K562 (cell line): ENCODE results near the gene ARHGAP30. TPM values are rescaled to one million over a fixed set of nuclear protein-coding genes. Genes with fewer than 3 reads are reported as not detected.

Experiments used
- CHD7 ChIP-seq: fragments of 200-600 bp; sonication (generic); IDR thresholded peaks from one replicate; pipeline ENCODE4 v1.6.1; 2012; ENCODE audit warnings: mild to moderate bottlenecking, low read depth, low read length, inconsistent platforms
- KDM4B ChIP-seq, 2 experiments: fragments of 450-650 bp in 1 of 2; sonication (generic) in 1 of 2; IDR thresholded peaks; 2 replicates each; pipeline ENCODE4 v1.6.1; 2016 to 2017; ENCODE audit warnings: borderline replicate concordance in 2 of 2, antibody characterized with exemption in 1 of 2, low read depth in 1 of 2, mild to moderate bottlenecking in 1 of 2
- KLF6 ChIP-seq: fragments of 250-450 bp; sonication (Bioruptor Pico); IDR thresholded peaks from 2 replicates; pipeline ENCODE4 v1.4.0; 2020; ENCODE audit warnings: mild to moderate bottlenecking, moderate library complexity, borderline replicate concordance
- SMARCC2 ChIP-seq: fragments of 450-650 bp; IDR thresholded peaks from 2 replicates; pipeline ENCODE4 v1.6.1; 2017; ENCODE audit warnings: antibody characterized with exemption, moderate library complexity, mild to moderate bottlenecking, low read depth
- XRCC4 ChIP-seq: IDR thresholded peaks from one replicate; pipeline ENCODE4 v1.6.1; 2011; ENCODE audit not compliant: insufficient read depth, insufficient read length; ENCODE audit errors: extremely low read depth
- ZNF239 ChIP-seq: fragments of 250-450 bp; sonication (Bioruptor Pico); IDR thresholded peaks from 2 replicates; pipeline ENCODE4 v1.4.0; 2020; ENCODE audit warnings: mild to moderate bottlenecking
- ZNF398 ChIP-seq: fragments of 250-450 bp; sonication (Bioruptor Pico); IDR thresholded peaks from 2 replicates; pipeline ENCODE4 v1.8.0; 2021; ENCODE audit warnings: moderate library complexity, mild to moderate bottlenecking, inconsistent platforms
- ZNF518B ChIP-seq: fragments of 250-450 bp; sonication (Bioruptor Pico); IDR thresholded peaks from 2 replicates; pipeline ENCODE4 v1.5.0; 2021; ENCODE audit warnings: mild to moderate bottlenecking, moderate library complexity
- polyA plus RNA-seq, 8 experiments: library from polyadenylated mRNA; depleted of rRNA in 4 of 8; stranded (reverse) in 5 of 8; unstranded in 3 of 8; fragments of >200 nt; fragmentation: Nextera tagmentation in 2 of 8; fragmentation: Illumina TruSeq in 1 of 8; extraction: Ambion mirVana in 2 of 8; extraction: Trizol in 1 of 8; gene quantifications; 2 replicates each; pipeline versions ENCODE4 v1.2.1 to v1.2.3, GENCODE V29; 2011 to 2014; ENCODE audit warnings: inconsistent platforms in 1 of 8, missing spikeins in 1 of 8
- total RNA-seq, 7 experiments: library from RNA; depleted of rRNA in 6 of 7; stranded (reverse); fragments of >200 nt in 6 of 7; fragmentation: Illumina TruSeq in 2 of 7; extraction: Trizol in 2 of 7; gene quantifications; 2 replicates each; pipeline versions ENCODE4 v1.2.1 to v1.2.3, GENCODE V29; 2011 to 2021; ENCODE audit warnings: low replicate concordance in 1 of 7

Gene ARHGAP30
- total and polyA plus RNA-seq, 9 of the 15 experiments (the other 6 are each of a cell fraction or from before 2014, with no cell fraction given) = 0.01 to 0.73 (median 0.12) TPM

GRCh38 chr1:161045736-161046604, 23.7 kb downstream of the ARHGAP30 start, which contains the start of gene USF1 (continued):
- no peak for TF ChIP-seq CHD7
- TF ChIP-seq XRCC4 = no peak
- TF ChIP-seq SMARCC2 = no peak
- peak; percentile 66 for TF ChIP-seq ZNF239 (CRISPR knock-in tag)
- peak in 1 of 2 experiments; percentile 86; a peak in 1 of 4 replicates for TF ChIP-seq KDM4B (IDR thresholded peaks at IDR 0.05; ENCODE audit: borderline replicate concordance in 2 of 2, low read depth in 1 of 2)
- TF ChIP-seq ZNF518B = no peak
- TF ChIP-seq KLF6 = peak; percentile 67; the same call in 1 of the 2 replicates
- TF ChIP-seq ZNF398 (CRISPR knock-in tag) = no peak
